GM12878 (cell line): ENCODE results near the gene ZDHHC14. TPM values are rescaled to one million over a fixed set of nuclear protein-coding genes. Genes with fewer than 3 reads are reported as not detected.

Experiments
- ATAC-seq: fragments of 200-7000 bp; cut with Tn5 transposase; 3 replicates; pipeline ENCODE4 v1.9.1; 2020; ENCODE audit warnings: mild to moderate bottlenecking, moderate library complexity
- BruUV-seq: library from RNA; stranded (reverse); fragments of 400-500 nt; replicated peaks from 2 replicates; lab custom pipeline; 2021; lab: Mats Ljungman, UMichigan
- CTCF ChIA-PET: fragments of 300-600 bp; sonication (Branson Sonifier 250); formaldehyde crosslinking; extraction: SDS; loops from one replicate; lab custom pipeline; 2021; ENCODE audit warnings: inconsistent platforms; lab: Yijun Ruan, JAX
- POLR2A ChIA-PET: fragments of 350-600 bp; formaldehyde crosslinking; extraction: SDS; loops from one replicate; lab custom pipeline; 2021; ENCODE audit warnings: inconsistent platforms; lab: Charles Lee
- RAD21 ChIA-PET: fragments of 300-600 bp; sonication (Branson Sonifier 250); formaldehyde crosslinking; loops from one replicate; lab custom pipeline; 2023; ENCODE audit warnings: antibody characterized with exemption; ENCODE audit not compliant: unreplicated experiment; lab: Charles Lee
- SMC1A ChIA-PET: fragments of 300-600 bp; sonication (Branson Sonifier 250); formaldehyde crosslinking; loops from one replicate; lab custom pipeline; 2023; ENCODE audit not compliant: unreplicated experiment, uncharacterized antibody; lab: Charles Lee
- DNase-seq: peaks from one replicate; pipeline ENCODE4 v3.0.0-alpha.2; 2011; ENCODE audit warnings: low read depth, low spot score
- FAIRE-seq: peaks from 3 replicates; lab custom pipeline; 2011; peaks lifted over from hg19 to GRCh38; lab: Jason Lieb, UNC
- H2AFZ ChIP-seq: 2 replicates; pipeline ENCODE4 v1.6.0; 2011; ENCODE audit warnings: low read depth, low read length, control low read depth; ENCODE audit not compliant: control insufficient read depth
- H3K27ac ChIP-seq: 2 replicates; pipeline ENCODE4 v1.5.1; 2011; ENCODE audit warnings: control low read depth; ENCODE audit not compliant: control insufficient read depth, insufficient read depth
- H3K27me3 ChIP-seq, 2 experiments: replicated peaks in 1 of 2; 2 replicates each; pipeline versions ENCODE4 v1.6.0 to v1.6.1; 2011; ENCODE audit warnings: low read length in 1 of 2; ENCODE audit not compliant: control insufficient read depth in 2 of 2, insufficient read depth in 2 of 2
- H3K36me3 ChIP-seq, 2 experiments: 2 replicates each; pipeline ENCODE4 v1.5.1; 2011; ENCODE audit warnings: low read length in 1 of 2; ENCODE audit not compliant: control insufficient read depth in 2 of 2, insufficient read depth in 2 of 2
- H3K4me1 ChIP-seq: 2 replicates; pipeline ENCODE4 v1.6.1; 2011; ENCODE audit warnings: mild to moderate bottlenecking, low read length, moderate library complexity, mixed read lengths; ENCODE audit not compliant: control insufficient read depth, insufficient read depth
- H3K4me2 ChIP-seq: 2 replicates; pipeline ENCODE4 v1.6.0; 2011; ENCODE audit warnings: control low read depth; ENCODE audit not compliant: control insufficient read depth, insufficient read depth
- H3K4me3 ChIP-seq: fragments of 200-600 bp; sonication (generic); 2 replicates; pipeline ENCODE4 v1.5.1; 2016
- H3K79me2 ChIP-seq: 2 replicates; pipeline ENCODE4 v1.6.0; 2011; ENCODE audit warnings: low read length; ENCODE audit not compliant: control insufficient read depth, insufficient read depth
- H3K9ac ChIP-seq: 2 replicates; pipeline ENCODE4 v1.8.0; 2011; ENCODE audit warnings: low read length, control low read depth, mixed read lengths; ENCODE audit not compliant: control insufficient read depth, insufficient read depth
- H3K9me3 ChIP-seq: replicated peaks from 3 replicates; pipeline ENCODE4 v1.5.1; 2011; ENCODE audit warnings: mild to moderate bottlenecking, low read length; ENCODE audit not compliant: control insufficient read depth, insufficient read depth
- H4K20me1 ChIP-seq: 2 replicates; pipeline ENCODE4 v1.6.0; 2011; ENCODE audit not compliant: control insufficient read depth, insufficient read depth
- BCL3 ChIP-seq: IDR thresholded peaks from 2 replicates; pipeline ENCODE4 v1.6.1; 2011; ENCODE audit warnings: borderline replicate concordance, low read depth, mild to moderate bottlenecking, moderate library complexity, low read length; ENCODE audit not compliant: insufficient read depth, poor library complexity, severe bottlenecking
- ELK1 ChIP-seq: IDR thresholded peaks from 2 replicates; pipeline ENCODE4 v1.6.1; 2012; ENCODE audit warnings: low read depth, low read length, improper control_type of control experiment
- JUND ChIP-seq: IDR thresholded peaks from 2 replicates; pipeline ENCODE4 v1.6.1; 2012; ENCODE audit warnings: low read depth, mild to moderate bottlenecking, low read length, improper control_type of control experiment, moderate library complexity
- MTA2 ChIP-seq: fragments of 450-650 bp; IDR thresholded peaks from 2 replicates; pipeline ENCODE4 v1.6.1; 2016; ENCODE audit warnings: low read depth, mild to moderate bottlenecking, moderate library complexity
- NFXL1 ChIP-seq: fragments of 450-650 bp; IDR thresholded peaks from 2 replicates; pipeline ENCODE4 v1.6.1; 2017; ENCODE audit warnings: antibody characterized with exemption, mild to moderate bottlenecking, borderline replicate concordance
- SIN3A ChIP-seq: IDR thresholded peaks from 2 replicates; pipeline ENCODE4 v1.6.1; 2012; ENCODE audit warnings: low read depth, low read length, improper control_type of control experiment
- ZNF274 ChIP-seq: IDR thresholded peaks from one replicate; pipeline ENCODE4 v1.8.0; 2011; ENCODE audit not compliant: insufficient read length, insufficient read depth
- WGBS: methylation state at CpG from one replicate; pipeline ENCODE4 v1.1.6; 2016; ENCODE audit warnings: low lambda C conversion rate; ENCODE audit not compliant: insufficient replicate concordance, insufficient coverage; ENCODE audit errors: missing lambda C conversion rate; 5-methylcytosine and 5-hydroxymethylcytosine counted together
- in situ Hi-C: fragments of 300-500 bp; cut with MboI; formaldehyde crosslinking; loops from 9 replicates; pipeline ENCODE4 v1.14.3; 2018; ENCODE audit warnings: mixed read lengths
- intact Hi-C: fragments of 100-400 bp; cut with micrococcal nuclease; formaldehyde crosslinking; loops from one replicate; pipeline ENCODE4 v1.14.2; 2022; ENCODE audit not compliant: unreplicated experiment
- polyA plus RNA-seq, 11 experiments: library from polyadenylated mRNA; depleted of rRNA in 4 of 11; unstranded in 6 of 11; stranded (reverse) in 5 of 11; fragments of >200 nt; fragmentation: Nextera tagmentation in 4 of 11; fragmentation: Illumina TruSeq in 1 of 11; extraction: Ambion mirVana in 4 of 11; extraction: Trizol in 1 of 11; gene quantifications; 1 replicate in 1 of 11; 2 replicates in 10 of 11; pipeline versions ENCODE4 v1.2.1 to v1.2.3, GENCODE V29; 2011 to 2016; ENCODE audit warnings: inconsistent platforms in 2 of 11, missing spikeins in 2 of 11, low read depth in 1 of 11
- total RNA-seq, 4 experiments: library from RNA; depleted of rRNA in 3 of 4; stranded (reverse); fragments of >200 nt in 3 of 4; fragmentation: Illumina TruSeq in 1 of 4; extraction: Trizol in 1 of 4; gene quantifications; 2 replicates each; pipeline versions ENCODE4 v1.2.1 to v1.2.3, GENCODE V29; 2013 to 2021
- TF ChIP-seq, protein P1 (sequence below): fragments of 150-350 bp; IDR thresholded peaks from 2 replicates; pipeline ENCODE4 v1.6.1; 2014; ENCODE audit warnings: mild to moderate bottlenecking, low read depth, low read length

The ZDHHC14 gene
- total and polyA plus RNA-seq, 10 of the 15 experiments (the other 5 are each of a cell fraction or from before 2014, with no cell fraction given), result 0.15 to 16.0 (median 0.76) TPM; not detected in 1

GRCh38 chr6:157337751-157338150 lies 43.2 kb upstream of the ZDHHC14 start:
- no peak overlapping the region for H3K4me2 ChIP-seq
- H3K79me2 ChIP-seq, result no peaks in the 10 kb centered on the region
- no peak for DNase-seq
- 61% methylated on average over 2 of the region's 2 CpGs for WGBS
- no peaks in the 10 kb centered on the region for H3K36me3 ChIP-seq
- no peak overlapping the region for H3K27ac ChIP-seq
- TF ChIP-seq NFXL1 (no peak), ZNF274 (no peak), BCL3 (no peak), SIN3A (no peak), JUND (no peak), ELK1 (no peak), MTA2 (no peak)
- TF ChIP-seq, protein P1, sequence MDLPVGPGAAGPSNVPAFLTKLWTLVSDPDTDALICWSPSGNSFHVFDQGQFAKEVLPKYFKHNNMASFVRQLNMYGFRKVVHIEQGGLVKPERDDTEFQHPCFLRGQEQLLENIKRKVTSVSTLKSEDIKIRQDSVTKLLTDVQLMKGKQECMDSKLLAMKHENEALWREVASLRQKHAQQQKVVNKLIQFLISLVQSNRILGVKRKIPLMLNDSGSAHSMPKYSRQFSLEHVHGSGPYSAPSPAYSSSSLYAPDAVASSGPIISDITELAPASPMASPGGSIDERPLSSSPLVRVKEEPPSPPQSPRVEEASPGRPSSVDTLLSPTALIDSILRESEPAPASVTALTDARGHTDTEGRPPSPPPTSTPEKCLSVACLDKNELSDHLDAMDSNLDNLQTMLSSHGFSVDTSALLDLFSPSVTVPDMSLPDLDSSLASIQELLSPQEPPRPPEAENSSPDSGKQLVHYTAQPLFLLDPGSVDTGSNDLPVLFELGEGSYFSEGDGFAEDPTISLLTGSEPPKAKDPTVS, result no peak
- TF ChIP-seq, all 136 proteins: peak for 0
- ATAC-seq (no peak), FAIRE-seq (no peak)
- no peak overlapping the region for H2AFZ ChIP-seq
- no peaks in the 10 kb centered on the region for H4K20me1 ChIP-seq
- ChIA-PET RAD21 (interaction anchor here (1.1 to 2.8 kb wide), 6 partner anchors 13 to 535 kb away, joined by 4 to 9 read pairs (median 4); partner anchors contain the start of gene TMEM242), SMC1A (interaction anchor here (1.3 to 9.3 kb wide), 3 partner anchors 13 to 46 kb away, joined by 3 to 60 read pairs (median 3); partner anchors contain the start of gene TMEM242), CTCF (interaction anchor here (1.1 to 11.2 kb wide), 7 partner anchors 12 to 329 kb away, joined by 3 to 104 read pairs (median 11); partner anchors contain the start of gene TMEM242), POLR2A (no interaction called here)
- H3K9me3 ChIP-seq, result no peaks in the 10 kb centered on the region; the same call in 2 of the 3 replicates
- BruUV-seq, result no TSS peak
- no peaks in the 10 kb centered on the region for H3K4me1 ChIP-seq
- H3K9ac ChIP-seq, result no peak overlapping the region
- peaks cover 2% of the 10 kb centered on the region in 2 experiments; a peak in 1 of 4 replicates for H3K27me3 ChIP-seq
- intact Hi-C loops, result no loop called here
- H3K4me3 ChIP-seq, result no peak overlapping the region
- in situ Hi-C loops, result no loop called here
